ENCODE measurements around the gene MAGED4.
"Not testable (repeated sequence)": the region's sequence is repeated elsewhere in the genome, so short reads cannot be mapped to it uniquely, and the experiment has no call there.

Gene MAGED4, protein sequence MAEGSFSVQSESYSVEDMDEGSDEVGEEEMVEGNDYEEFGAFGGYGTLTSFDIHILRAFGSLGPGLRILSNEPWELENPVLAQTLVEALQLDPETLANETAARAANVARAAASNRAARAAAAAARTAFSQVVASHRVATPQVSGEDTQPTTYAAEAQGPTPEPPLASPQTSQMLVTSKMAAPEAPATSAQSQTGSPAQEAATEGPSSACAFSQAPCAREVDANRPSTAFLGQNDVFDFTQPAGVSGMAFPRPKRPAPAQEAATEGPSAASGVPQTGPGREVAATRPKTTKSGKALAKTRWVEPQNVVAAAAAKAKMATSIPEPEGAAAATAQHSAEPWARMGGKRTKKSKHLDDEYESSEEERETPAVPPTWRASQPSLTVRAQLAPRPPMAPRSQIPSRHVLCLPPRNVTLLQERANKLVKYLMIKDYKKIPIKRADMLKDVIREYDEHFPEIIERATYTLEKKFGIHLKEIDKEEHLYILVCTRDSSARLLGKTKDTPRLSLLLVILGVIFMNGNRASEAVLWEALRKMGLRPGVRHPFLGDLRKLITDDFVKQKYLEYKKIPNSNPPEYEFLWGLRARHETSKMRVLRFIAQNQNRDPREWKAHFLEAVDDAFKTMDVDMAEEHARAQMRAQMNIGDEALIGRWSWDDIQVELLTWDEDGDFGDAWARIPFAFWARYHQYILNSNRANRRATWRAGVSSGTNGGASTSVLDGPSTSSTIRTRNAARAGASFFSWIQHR

DNA sequence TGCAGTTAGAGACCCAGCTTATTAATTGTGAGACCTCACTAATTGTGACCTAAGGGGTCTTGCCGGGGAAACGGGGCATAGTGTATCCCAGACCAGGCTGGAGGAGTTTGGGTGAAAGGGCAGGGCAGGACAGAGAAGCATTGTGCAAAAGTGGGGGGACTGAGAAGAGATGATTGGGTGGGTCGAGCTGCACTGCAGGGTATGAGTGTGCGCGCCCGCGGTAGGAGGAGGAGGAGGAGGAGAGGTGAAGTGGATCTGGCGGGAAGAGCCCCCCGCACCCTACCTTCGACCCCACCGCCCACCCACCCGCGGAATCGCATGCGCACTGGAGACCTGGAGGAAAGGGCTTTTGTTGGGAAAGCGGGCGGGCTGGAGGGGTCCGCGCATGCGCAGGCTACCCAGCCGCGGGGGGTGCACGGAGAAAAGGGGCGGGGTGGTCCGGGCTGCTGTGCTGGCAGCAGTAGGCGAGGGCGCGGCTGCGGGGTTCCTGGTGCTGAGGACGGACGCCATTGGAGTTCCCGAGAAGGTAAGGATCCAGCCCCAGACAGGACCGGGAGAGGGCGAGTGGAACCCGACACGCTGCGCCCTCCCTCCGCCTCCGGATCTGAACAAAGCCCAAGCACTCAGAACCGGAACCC lies at the start of gene MAGED4:
Gene MAGED4 (plus strand): TSS at position 449 of the 638 bp plus-strand sequence. CDS start 1,035 bp downstream, outside the sequence.
- not testable (repeated sequence) for DNase-seq

DNA sequence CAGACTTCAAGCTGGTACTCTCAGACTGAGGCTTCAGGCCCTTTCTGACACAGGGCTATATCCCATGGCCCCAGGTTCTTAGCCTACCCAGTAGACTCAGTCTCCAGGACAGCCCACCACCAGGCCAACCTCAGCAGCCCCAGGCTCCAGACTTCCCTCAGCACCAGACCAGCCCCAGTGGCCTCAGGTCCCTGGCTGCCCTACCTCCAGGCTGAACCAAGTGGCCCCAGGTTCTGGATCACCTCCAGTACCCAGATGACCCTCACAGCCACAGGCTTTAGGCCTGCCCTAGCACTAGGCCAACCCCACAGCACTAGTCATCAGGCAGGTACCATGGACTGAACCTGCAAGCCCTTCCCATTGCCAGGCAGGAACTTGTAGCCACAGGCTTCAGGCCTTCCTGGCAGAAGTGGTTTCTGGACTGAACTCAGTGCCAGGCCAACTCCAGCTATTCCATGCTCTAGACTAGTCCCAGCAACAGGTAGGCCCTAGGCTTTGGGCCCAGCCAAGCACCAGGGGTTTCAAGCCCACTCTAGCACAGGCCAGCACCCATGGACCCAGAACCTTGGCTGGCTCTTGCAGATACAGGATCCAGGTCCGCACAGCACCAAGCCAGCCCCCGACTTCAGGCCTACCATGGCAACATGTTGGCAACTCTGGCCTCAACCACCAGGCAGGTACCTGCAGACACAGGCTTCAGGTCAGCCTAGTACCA lies 45.7 kb upstream of the MAGED4 start:
- DNase-seq = no peak

DNA sequence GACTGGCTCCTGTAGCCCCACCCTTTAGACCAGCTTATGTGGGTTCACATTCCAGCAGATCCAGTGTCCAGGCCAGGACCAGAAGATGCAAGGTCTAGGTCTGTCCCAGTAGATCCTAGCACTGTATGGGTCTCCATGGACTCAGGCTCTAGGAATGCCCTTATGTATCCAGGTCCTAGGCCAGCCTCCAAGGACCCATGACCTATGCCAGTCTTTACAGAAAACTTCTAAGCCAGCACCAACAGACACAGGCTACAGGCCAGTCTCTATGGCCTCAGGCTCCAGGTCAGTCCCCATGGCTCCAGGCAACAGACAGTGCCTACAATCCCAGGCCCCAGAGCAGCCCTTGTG lies 45.2 kb upstream of the MAGED4 start:
- DNase-seq = no peak

DNA sequence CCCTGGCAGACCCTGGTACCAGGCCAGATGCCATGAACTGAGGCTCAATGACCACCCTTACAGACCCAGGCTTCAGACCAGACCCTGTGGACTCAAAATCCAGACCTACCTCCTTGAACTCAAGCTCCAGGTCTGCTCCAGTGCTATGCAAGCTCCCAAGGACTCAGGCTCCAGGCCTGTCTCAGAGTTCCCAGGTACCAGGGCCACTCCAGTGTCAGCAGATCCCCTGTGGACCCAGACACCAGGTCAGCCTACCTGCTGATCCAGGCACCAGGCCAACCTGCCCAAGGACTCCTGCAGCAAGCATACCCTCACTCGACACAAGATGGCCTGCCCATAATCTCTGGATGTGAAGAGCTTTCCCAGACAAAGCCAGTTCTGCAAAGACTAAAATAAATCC lies 44.7 kb upstream of the MAGED4 start:
- DNase-seq = no peak

DNA sequence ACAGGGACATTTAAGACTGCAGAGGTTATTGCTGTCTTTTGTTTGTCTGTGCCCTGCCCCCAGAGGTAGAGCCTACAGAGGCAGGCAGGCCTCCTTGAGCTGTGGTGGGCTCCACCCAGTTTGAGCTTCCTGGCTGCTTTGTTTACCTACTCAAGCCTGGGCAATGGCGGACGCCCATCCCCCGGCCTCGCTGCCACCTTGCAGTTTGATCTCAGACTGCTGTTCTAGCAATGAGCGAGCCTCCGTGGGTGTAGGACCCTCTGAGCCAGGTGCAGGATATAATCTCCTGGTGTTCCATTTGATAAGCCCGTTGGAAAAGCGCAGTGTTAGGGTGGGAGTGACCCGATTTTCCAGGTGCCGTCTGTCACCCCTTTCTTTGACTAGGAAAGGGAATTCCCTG lies 34.0 kb upstream of the MAGED4 start:
- not testable (repeated sequence) for DNase-seq

DNA sequence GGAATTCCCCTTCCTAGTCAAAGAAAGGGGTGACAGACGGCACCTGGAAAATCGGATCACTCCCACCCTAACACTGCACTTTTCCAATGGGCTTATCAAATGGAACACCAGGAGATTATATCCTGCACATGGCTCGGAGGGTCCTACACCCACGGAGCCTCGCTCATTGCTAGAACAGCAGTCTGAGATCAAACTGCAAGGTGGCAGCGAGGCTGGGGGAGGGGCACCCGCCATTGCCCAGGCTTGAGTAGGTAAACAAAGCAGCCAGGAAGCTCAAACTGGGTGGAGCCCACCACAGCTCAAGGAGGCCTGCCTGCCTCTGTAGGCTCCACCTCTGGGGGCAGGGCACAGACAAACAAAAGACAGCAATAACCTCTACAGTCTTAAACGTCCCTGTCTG lies 24.5 kb upstream of the MAGED4 start:
- DNase-seq = peak in 1 of 2 donors; percentile 8

DNA sequence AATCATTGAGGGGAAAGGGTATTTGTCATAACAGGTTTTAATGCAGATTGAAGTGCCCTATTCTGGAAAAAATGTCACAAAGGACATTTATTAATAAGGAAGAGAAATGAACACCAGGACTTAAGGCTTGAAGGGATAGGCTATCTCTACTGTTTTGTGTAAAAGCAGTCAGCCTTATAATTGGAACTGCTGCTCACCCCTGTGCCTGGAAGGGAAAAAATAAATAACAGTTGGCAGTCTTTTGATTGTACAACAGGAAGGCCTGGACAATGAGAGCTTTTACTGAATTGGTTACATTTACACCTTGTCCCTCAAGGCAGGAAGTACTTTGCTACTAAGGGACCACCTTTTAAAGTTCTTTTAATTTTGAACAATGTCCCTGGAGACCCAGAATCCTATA lies 17.8 kb upstream of the MAGED4 start:
- DNase-seq = no peak

DNA sequence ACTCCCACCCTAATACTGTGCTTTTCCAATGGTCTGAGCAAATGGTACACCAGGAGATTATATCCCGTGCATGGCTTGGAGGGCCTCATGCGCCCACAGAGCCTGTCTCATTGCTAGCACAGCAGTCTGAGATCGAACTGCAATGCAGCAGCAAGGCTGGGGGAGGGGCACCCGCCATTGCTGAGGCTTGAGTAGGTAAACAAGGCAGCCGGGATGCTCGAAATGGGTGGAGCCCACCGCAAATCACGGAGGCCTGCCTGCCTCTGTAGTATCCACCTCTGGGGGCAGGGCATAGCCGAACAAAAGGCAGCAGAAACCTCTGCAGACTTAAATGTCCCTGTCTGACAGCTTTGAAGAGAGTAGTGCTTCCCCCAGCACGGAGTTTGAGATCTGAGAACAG lies 13.6 kb upstream of the MAGED4 start:
- DNase-seq = not testable (repeated sequence)

DNA sequence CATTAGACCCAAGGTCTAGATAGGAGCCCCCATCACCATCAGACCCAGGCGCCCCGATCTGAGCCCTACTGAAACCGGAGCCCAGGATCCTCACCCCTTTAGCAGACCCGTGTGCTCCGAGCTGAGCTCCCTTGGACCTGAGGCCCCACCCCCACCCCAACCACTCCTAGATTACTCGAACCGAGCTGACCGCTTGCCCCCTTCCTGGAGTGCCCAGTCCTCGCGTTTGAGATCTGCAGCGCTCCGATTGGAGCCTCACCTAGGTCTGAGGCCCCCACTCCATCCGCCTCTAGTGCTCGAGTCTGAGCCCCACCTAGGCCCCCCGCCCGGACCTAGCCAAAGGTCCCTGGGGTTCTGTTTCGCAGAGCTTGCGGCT lies 378 bp downstream of the MAGED4 start:
- DNase-seq = not testable (repeated sequence)

DNA sequence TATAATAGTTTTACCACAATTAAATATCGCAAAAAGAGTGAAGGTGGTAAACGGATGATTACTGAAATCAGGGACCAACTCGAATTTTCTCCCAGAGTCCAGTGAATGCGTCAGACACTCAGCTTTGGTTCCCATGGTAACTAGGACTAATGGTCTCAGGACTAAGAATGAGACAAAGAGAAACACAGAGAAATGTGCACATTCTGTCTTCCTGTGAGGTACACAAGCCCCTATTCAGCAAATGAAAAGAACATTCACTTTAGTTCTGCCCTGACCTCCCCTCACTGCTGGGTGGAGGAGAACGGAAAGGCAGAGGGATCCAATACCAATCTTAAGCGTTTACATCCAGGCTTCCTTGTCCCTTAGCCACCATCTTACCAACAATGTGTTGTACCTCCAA lies 26.7 kb downstream of the MAGED4 start:
- DNase-seq = not testable (repeated sequence)

DNA sequence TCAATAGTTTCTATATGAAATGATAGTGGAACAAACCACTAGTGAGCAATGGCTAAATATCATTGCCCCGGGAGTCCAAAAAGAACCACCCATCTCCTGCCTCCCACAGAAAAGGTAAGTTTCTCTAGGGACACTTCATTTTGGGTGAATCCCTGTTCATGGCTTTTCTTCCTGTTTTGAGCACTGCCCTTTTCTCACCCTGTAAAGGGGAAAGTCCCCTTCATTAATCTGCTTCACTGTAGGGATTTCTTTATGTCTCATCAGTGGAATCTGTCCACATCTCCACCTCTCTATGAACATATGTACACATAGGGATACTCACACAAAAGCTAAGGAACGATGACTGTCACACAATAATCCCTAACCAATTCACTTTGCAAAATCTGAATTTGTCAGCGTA lies 28.6 kb downstream of the MAGED4 start:
- DNase-seq = no peak

DNA sequence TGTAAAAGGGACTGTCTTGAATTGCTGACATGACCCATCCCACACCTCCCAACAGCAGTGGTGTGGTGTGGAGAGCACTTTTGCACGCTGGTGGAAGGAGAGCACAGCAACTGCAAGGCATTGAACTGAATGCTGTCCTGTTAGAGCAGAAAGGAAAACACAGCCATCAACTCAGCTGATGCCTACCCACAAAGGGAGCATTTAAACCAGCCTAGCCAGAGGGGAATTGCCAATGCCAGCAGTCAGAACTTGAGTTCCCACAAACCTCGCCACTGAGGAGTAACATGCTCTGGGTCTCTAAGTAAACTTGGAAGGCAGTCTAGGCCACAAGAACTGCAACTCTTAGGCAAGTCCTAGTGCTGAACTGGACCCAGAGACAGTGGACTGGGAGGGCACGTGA lies 31.9 kb downstream of the MAGED4 start:
- no peak for DNase-seq

DNA sequence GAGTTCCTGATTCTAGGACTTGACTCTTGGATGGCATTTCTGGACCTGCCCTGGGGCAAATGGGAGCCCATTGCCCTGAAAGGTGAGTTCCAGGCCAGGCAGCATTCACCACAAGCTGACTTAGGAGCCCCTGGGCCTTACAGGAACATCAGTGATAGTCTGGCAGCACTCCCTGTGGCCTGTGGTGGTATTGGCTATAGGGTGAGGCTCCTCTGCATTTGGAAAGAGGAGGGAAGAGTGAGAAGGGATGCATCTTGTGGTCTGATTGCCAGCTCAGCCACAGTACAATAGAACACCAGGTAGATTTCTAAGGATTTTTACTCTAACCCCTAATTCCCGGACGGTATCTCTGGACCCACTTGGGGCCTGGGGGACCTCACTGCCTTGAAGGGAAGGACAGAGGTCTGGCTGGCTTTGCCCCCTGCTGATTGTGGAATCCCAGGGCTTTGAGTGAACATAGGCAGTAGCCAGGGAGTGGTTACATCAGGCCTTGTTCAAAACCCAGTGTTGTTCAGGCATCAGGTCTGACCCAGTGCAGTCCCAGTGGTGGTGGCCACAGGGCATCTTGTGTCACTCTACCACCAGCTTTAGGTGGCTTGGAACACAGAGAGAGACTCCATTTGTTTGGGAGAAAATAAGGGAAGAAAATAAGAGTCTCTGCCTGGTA lies 32.9 kb downstream of the MAGED4 start:
- DNase-seq = no peak

DNA sequence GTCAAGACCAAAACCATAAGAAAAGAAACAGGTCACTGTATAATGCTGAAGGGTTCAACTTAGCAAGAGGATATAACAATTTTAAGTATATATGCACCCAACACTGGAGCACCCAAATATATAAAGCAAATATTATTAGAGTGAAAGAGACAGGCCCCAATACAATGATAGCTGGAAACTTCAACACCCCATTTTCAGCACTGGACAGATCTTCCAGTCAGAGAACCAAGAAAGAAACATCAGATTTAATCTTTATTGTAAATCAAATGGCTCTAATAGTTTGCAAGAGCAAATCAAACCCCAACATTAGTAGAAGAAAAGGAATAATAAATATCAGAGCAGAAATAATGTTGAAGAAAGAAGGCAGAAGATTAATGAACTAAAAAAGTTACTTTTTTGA lies 36.2 kb downstream of the MAGED4 start:
- DNase-seq = no peak

All from CD4-positive, alpha-beta T cell treated with Interleukin-4 for 1 hour (primary cell).